Measurements from ENCODE around the gene TMEM214.
"Not testable (repeated sequence)": the region's sequence is repeated elsewhere in the genome, so short reads cannot be mapped to it uniquely, and the experiment has no call there.

The TMEM214 gene

DNA sequence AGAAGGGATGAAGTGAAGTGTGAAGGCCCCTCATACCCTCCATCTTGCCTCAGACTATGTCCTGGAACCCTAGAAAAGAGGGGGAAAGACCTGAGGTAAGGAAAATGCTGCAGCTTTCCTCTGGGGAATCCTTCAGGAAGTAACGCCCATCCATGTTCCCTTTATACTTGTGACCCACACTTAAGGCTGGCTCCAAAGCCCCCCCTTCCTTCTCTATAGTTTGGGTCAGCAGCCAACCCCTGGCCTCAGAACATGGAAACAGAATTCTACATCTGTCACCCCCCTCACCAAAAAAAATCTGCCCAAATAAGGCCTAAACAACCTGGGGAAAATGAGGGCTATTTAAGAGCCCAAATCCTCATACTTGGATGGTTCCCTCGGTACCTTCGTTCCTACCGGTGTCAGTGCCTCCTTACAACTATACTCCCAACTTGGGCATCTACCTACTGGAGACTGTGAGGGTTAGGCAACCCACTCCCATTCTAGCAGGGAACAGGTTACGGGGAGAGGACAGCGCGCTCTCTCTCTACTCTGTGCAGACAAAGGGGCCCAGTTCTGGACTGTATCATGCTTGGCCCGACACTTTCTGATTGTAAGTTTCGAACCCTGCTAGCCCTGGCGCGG is 38.0 kb downstream of the TMEM214 start:
- DNase-seq (ENCODE audit: low spot score) = no peak

- DNase-seq (ENCODE audit: low spot score) = peak; percentile 93
Observed at GRCh38 chr2:27071277-27071989, 38.7 kb downstream of the TMEM214 start, which contains the start of gene OST4. Gene OST4, minus strand, starts transcription at chr2:27071654.

- DNase-seq (ENCODE audit: low spot score) = no peak
Observed at GRCh38 chr2:27071990-27072830, 39.4 kb downstream of the TMEM214 start.

- no peak for DNase-seq (ENCODE audit: low spot score)
Observed at GRCh38 chr2:27072920-27073319, 40.2 kb downstream of the TMEM214 start.

- DNase-seq (ENCODE audit: low spot score) = no peak
Observed at GRCh38 chr2:27073782-27074181, 41.0 kb downstream of the TMEM214 start.

- DNase-seq (ENCODE audit: low spot score) = no peak
Observed at GRCh38 chr2:27074738-27075565, 42.2 kb downstream of the TMEM214 start.

GRCh38 chr2:27075566-27075871 is 42.8 kb downstream of the TMEM214 start:
- DNase-seq (ENCODE audit: low spot score) = not testable (repeated sequence)

- DNase-seq (ENCODE audit: low spot score) = no peak
Observed at GRCh38 chr2:27076323-27076722, 43.6 kb downstream of the TMEM214 start.

- DNase-seq (ENCODE audit: low spot score) = no peak
Observed at GRCh38 chr2:27077231-27077630, 44.5 kb downstream of the TMEM214 start.

- no peak for DNase-seq (ENCODE audit: low spot score)
Observed at GRCh38 chr2:27078267-27079194, 45.8 kb downstream of the TMEM214 start, which contains the start of gene EMILIN1. Gene EMILIN1, plus strand, starts transcription at chr2:27078615. Its CDS starts 451 bp downstream, at chr2:27079066.

- no peak for DNase-seq (ENCODE audit: low spot score)
Observed at GRCh38 chr2:27079233-27080139, 46.7 kb downstream of the TMEM214 start.

- DNase-seq (ENCODE audit: low spot score) = no peak
Observed at GRCh38 chr2:27080140-27080469, 47.3 kb downstream of the TMEM214 start.

GRCh38 chr2:27080603-27080936 is 47.8 kb downstream of the TMEM214 start:
- no peak for DNase-seq (ENCODE audit: low spot score)

DNA sequence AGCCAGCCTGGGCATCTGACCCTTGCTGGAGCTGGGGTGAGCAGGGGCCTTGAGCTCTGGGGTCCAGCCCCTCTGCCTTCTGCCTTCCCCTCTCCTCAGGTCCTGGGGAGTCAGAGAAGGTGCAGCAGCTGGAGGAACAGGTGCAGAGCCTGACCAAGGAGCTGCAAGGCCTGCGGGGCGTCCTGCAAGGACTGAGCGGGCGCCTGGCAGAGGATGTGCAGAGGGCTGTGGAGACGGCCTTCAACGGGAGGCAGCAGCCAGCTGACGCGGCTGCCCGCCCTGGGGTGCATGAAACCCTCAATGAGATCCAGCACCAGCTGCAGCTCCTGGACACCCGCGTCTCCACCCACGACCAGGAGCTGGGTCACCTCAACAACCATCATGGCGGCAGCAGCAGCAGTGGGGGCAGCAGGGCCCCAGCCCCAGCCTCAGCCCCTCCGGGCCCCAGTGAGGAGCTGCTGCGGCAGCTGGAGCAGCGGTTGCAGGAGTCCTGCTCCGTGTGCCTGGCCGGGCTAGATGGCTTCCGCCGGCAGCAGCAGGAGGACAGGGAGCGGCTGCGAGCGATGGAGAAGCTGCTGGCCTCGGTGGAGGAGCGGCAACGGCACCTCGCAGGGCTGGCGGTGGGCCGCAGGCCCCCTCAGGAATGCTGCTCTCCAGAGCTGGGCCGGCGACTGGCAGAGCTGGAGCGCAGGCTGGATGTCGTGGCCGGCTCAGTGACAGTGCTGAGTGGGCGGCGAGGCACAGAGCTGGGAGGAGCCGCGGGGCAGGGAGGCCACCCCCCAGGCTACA is 49.4 kb downstream of the TMEM214 start:
- DNase-seq (ENCODE audit: low spot score) = no peak

- DNase-seq (ENCODE audit: low spot score) = no peak
Observed at GRCh38 chr2:27082773-27083409, 50.1 kb downstream of the TMEM214 start.

DNA sequence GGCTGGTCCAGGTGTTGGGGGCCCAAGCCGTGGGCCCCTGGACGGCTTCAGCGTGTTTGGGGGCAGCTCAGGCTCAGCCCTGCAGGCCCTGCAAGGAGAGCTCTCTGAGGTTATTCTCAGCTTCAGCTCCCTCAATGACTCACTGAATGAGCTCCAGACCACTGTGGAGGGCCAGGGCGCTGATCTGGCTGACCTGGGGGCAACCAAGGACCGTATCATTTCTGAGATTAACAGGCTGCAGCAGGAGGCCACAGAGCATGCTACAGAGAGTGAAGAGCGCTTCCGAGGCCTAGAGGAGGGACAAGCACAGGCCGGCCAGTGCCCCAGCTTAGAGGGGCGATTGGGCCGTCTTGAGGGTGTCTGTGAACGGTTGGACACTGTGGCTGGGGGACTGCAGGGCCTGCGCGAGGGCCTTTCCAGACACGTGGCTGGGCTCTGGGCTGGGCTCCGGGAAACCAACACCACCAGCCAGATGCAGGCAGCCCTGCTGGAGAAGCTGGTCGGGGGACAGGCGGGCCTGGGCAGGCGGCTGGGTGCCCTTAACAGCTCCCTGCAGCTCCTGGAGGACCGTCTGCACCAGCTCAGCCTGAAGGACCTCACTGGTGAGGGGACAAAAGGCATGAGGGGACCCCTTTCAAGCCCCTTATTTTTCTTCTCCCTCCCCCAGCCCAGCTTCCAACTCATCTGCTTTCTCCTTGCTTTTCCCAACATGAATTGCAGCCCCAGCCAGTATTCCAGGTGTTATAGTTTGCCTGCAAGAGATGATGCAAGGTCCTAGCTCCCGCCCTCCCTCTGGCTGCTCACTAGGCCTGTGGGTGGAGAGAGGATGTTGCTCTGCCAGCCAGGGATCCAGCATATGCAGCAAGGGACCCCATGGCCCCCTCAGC is 50.9 kb downstream of the TMEM214 start:
- peak; percentile 58 for DNase-seq (ENCODE audit: low spot score)

GRCh38 chr2:27084297-27085061 is 51.7 kb downstream of the TMEM214 start:
- no peak for DNase-seq (ENCODE audit: low spot score)

Data from HuH-7 (cell line).